IMR-90 (cell line): ENCODE measurements around the gene MOXD1. TPM values are rescaled to one million over a fixed set of nuclear protein-coding genes. Genes with fewer than 3 reads are reported as not detected.

ENCODE experiments used
- ATAC-seq: fragments of 200-7000 bp; cut with Tn5 transposase; 2 replicates; pipeline ENCODE4 v1.9.1; 2020; ENCODE audit warnings: low read depth, mild to moderate bottlenecking, moderate library complexity
- BruUV-seq: library from RNA; stranded (reverse); fragments of 400-500 nt; replicated peaks from 2 replicates; lab custom pipeline; 2021; lab: Mats Ljungman, UMichigan
- CTCF ChIA-PET: fragments of 300-600 bp; formaldehyde crosslinking; extraction: SDS; loops from one replicate; lab custom pipeline; 2021; ENCODE audit warnings: antibody characterized with exemption; lab: Yijun Ruan, JAX
- POLR2A ChIA-PET: fragments of 300-600 bp; sonication (Branson Sonifier 250); formaldehyde crosslinking; loops from one replicate; lab custom pipeline; 2022; ENCODE audit warnings: antibody characterized with exemption; ENCODE audit not compliant: unreplicated experiment; lab: Charles Lee
- DNase-seq: peaks from one replicate; pipeline ENCODE4 v3.0.0; 2013
- H2AFZ ChIP-seq: replicated peaks from 2 replicates; pipeline ENCODE3; 2013; ENCODE audit warnings: low read length, mild to moderate bottlenecking; ENCODE audit not compliant: poor library complexity
- H2AK5ac ChIP-seq: 2 replicates; pipeline ENCODE4 v1.6.1; 2013; ENCODE audit warnings: low read depth, low read length, inconsistent platforms
- H2AK9ac ChIP-seq: replicated peaks from 2 replicates; pipeline ENCODE3; 2013; ENCODE audit warnings: mild to moderate bottlenecking, low read depth, low read length, moderate library complexity; ENCODE audit not compliant: poor library complexity
- H2BK120ac ChIP-seq: 2 replicates; pipeline ENCODE4 v1.6.1; 2013; ENCODE audit warnings: low read depth, low read length, inconsistent platforms
- H2BK15ac ChIP-seq: 3 replicates; pipeline ENCODE4 v1.6.1; 2013; ENCODE audit warnings: low read depth, low read length, inconsistent platforms
- H2BK20ac ChIP-seq: 2 replicates; pipeline ENCODE4 v1.6.1; 2013; ENCODE audit warnings: low read depth, mild to moderate bottlenecking, inconsistent platforms, low read length, moderate library complexity
- H2BK5ac ChIP-seq: 2 replicates; pipeline ENCODE4 v1.6.1; 2013; ENCODE audit warnings: mild to moderate bottlenecking, low read depth, low read length, inconsistent platforms; ENCODE audit not compliant: poor library complexity, severe bottlenecking
- H3K14ac ChIP-seq: replicated peaks from 2 replicates; pipeline ENCODE4 v1.6.1; 2013; ENCODE audit warnings: low read depth, low read length, inconsistent platforms
- H3K18ac ChIP-seq: 2 replicates; pipeline ENCODE4 v1.6.1; 2013; ENCODE audit warnings: low read depth, low read length, control low read depth
- H3K23ac ChIP-seq: 2 replicates; pipeline ENCODE4 v1.6.1; 2013; ENCODE audit warnings: low read depth, low read length, inconsistent platforms
- H3K27ac ChIP-seq: 2 replicates; pipeline ENCODE4 v1.5.1; 2013; ENCODE audit warnings: mild to moderate bottlenecking, control low read depth, low read length; ENCODE audit not compliant: insufficient read depth
- H3K27me3 ChIP-seq: 2 replicates; pipeline ENCODE4 v1.6.1; 2013; ENCODE audit warnings: low read length; ENCODE audit not compliant: control insufficient read depth, insufficient read depth
- H3K36me3 ChIP-seq: 2 replicates; pipeline ENCODE4 v1.6.1; 2013; ENCODE audit warnings: low read length, mixed read lengths; ENCODE audit not compliant: control insufficient read depth, insufficient read depth
- H3K4ac ChIP-seq: 2 replicates; pipeline ENCODE4 v1.6.1; 2013; ENCODE audit warnings: low read depth, low read length, inconsistent platforms
- H3K4me1 ChIP-seq: 2 replicates; pipeline ENCODE4 v1.6.1; 2013; ENCODE audit warnings: low read length, mixed read lengths; ENCODE audit not compliant: control insufficient read depth, insufficient read depth
- H3K4me2 ChIP-seq: 2 replicates; pipeline ENCODE4 v1.6.1; 2013; ENCODE audit warnings: low read depth, mild to moderate bottlenecking, control low read depth, low read length, moderate library complexity
- H3K4me3 ChIP-seq: 2 replicates; pipeline ENCODE4 v1.5.1; 2013; ENCODE audit warnings: low read depth, mild to moderate bottlenecking, control low read depth, low read length, moderate library complexity; ENCODE audit not compliant: insufficient read depth
- H3K56ac ChIP-seq: 2 replicates; pipeline ENCODE4 v1.6.1; 2013; ENCODE audit warnings: low read length, inconsistent platforms; ENCODE audit not compliant: insufficient read depth; ENCODE audit errors: extremely low read depth
- H3K79me1 ChIP-seq, 2 experiments: 2 replicates each; pipeline ENCODE4 v1.6.1; 2013; ENCODE audit warnings: low read length in 2 of 2, inconsistent platforms in 1 of 2, low read depth in 1 of 2
- H3K9ac ChIP-seq: 2 replicates; pipeline ENCODE4 v1.6.1; 2013; ENCODE audit warnings: low read depth, low read length, control low read depth
- H3K9me1 ChIP-seq: 2 replicates; pipeline ENCODE4 v1.6.1; 2013; ENCODE audit warnings: low read length, inconsistent platforms; ENCODE audit not compliant: insufficient read depth
- H3K9me3 ChIP-seq: 2 replicates; pipeline ENCODE4 v1.6.1; 2013; ENCODE audit warnings: low read length; ENCODE audit not compliant: control insufficient read depth, insufficient read depth
- H4K20me1 ChIP-seq: 2 replicates; pipeline ENCODE4 v1.6.1; 2013; ENCODE audit warnings: low read length, inconsistent platforms; ENCODE audit not compliant: insufficient read depth
- H4K5ac ChIP-seq: 2 replicates; pipeline ENCODE4 v1.6.1; 2013; ENCODE audit warnings: mild to moderate bottlenecking, low read depth, low read length, control low read depth
- H4K8ac ChIP-seq, 2 experiments: 2 replicates each; pipeline ENCODE4 v1.6.1; 2013; ENCODE audit warnings: low read depth in 2 of 2, low read length in 2 of 2, control low read depth in 1 of 2, inconsistent platforms in 1 of 2
- H4K91ac ChIP-seq: 2 replicates; pipeline ENCODE4 v1.6.1; 2013; ENCODE audit warnings: low read depth, low read length, inconsistent platforms; ENCODE audit not compliant: insufficient read depth
- CHD1 ChIP-seq: IDR thresholded peaks from 2 replicates; pipeline ENCODE4 v1.6.1; 2012; ENCODE audit warnings: low read depth, low read length, improper control_type of control experiment
- FOS ChIP-seq: fragments of 150-350 bp; IDR thresholded peaks from 2 replicates; pipeline ENCODE4 v1.6.1; 2016; ENCODE audit warnings: low read depth, low read length
- MAZ ChIP-seq: IDR thresholded peaks from 2 replicates; pipeline ENCODE4 v1.6.1; 2012; ENCODE audit warnings: low read depth, mild to moderate bottlenecking, low read length, improper control_type of control experiment, moderate library complexity, borderline replicate concordance
- RAD21 ChIP-seq: IDR thresholded peaks from 2 replicates; pipeline ENCODE4 v1.6.1; 2012; ENCODE audit warnings: low read length, improper control_type of control experiment
- RCOR1 ChIP-seq: IDR thresholded peaks from 2 replicates; pipeline ENCODE4 v1.6.1; 2012; ENCODE audit warnings: mild to moderate bottlenecking, low read length, improper control_type of control experiment; ENCODE audit not compliant: insufficient replicate concordance
- WGBS, 2 experiments: methylation state at CpG; one replicate each; pipeline versions ENCODE4 v1.1.5 to v1.1.7; 2013; ENCODE audit warnings: missing lambda C conversion rate in 2 of 2; ENCODE audit not compliant: insufficient read length in 1 of 2; ENCODE audit errors: extremely low coverage in 2 of 2; 5-methylcytosine and 5-hydroxymethylcytosine counted together
- dilution Hi-C: fragments of 300-500 bp; cut with HindIII; formaldehyde crosslinking; loops from one replicate; pipeline ENCODE4 v1.14.3; 2018; ENCODE audit warnings: low sequenced_read_pairs; ENCODE audit not compliant: unreplicated experiment
- in situ Hi-C: fragments of 300-500 bp; cut with MboI; formaldehyde crosslinking; loops from 3 replicates; pipeline ENCODE4 v1.14.3; 2019; ENCODE audit warnings: low sequenced_read_pairs, inconsistent platforms, mixed read lengths
- intact Hi-C: fragments of 100-400 bp; cut with micrococcal nuclease; formaldehyde crosslinking; loops from 2 replicates; pipeline ENCODE4 v1.10.0; 2022
- polyA plus RNA-seq, 3 experiments: library from polyadenylated mRNA; depleted of rRNA; stranded (reverse); fragments of >200 nt; gene quantifications; 2 replicates each; pipeline ENCODE4 v1.2.3, GENCODE V29; 2012; ENCODE audit warnings: low replicate concordance in 1 of 3
- total RNA-seq: library from RNA; depleted of rRNA; stranded (reverse); fragments of >200 nt; gene quantifications from 2 replicates; pipeline ENCODE4 v1.2.3, GENCODE V29; 2012

The MOXD1 gene
- total and polyA plus RNA-seq, 2 of the 4 experiments (the other 2 are of a cell fraction), result 10.0 to 19.4 TPM

- H2AK5ac ChIP-seq, result no peak overlapping the region
- no peak overlapping the region for H3K4ac ChIP-seq
- no peak overlapping the region for H3K27ac ChIP-seq
- H3K36me3 ChIP-seq, result no peaks in the 10 kb centered on the region
- no peaks in the 10 kb centered on the region for H3K9me1 ChIP-seq
- no peak for ATAC-seq
- H3K4me2 ChIP-seq, result no peak overlapping the region
- ChIA-PET CTCF (no interaction called here), POLR2A (no interaction called here)
- WGBS, 2 experiments, result no CpG with 5 or more reads among the region's 11 CpGs
- H4K20me1 ChIP-seq, result no peaks in the 10 kb centered on the region
- H4K8ac ChIP-seq, result no peak overlapping the region
- no peak overlapping the region for H3K9ac ChIP-seq
- H3K14ac ChIP-seq, result no peak overlapping the region
- BruUV-seq, result no TSS peak
- H2AK9ac ChIP-seq, result no peak overlapping the region
- H2BK20ac ChIP-seq, result no peak overlapping the region
- H3K4me1 ChIP-seq, result no peaks in the 10 kb centered on the region
- no peaks in the 10 kb centered on the region; the same call in 1 of the 2 replicates for H3K27me3 ChIP-seq
- no peak overlapping the region for H4K91ac ChIP-seq
- H2BK15ac ChIP-seq, result no peak overlapping the region
- H4K5ac ChIP-seq, result no peak overlapping the region
- no peak overlapping the region for H3K18ac ChIP-seq
- H3K4me3 ChIP-seq, result no peak overlapping the region
- in situ Hi-C loops (no loop called here), intact Hi-C loops (no loop called here), dilution Hi-C loops (loop anchor here (25.0 kb wide), 1 partner anchor 202 kb away; no protein-coding TSS in a partner anchor)
- TF ChIP-seq MAZ, result no peak
- TF ChIP-seq FOS, result no peak
- TF ChIP-seq RAD21, result no peak
- no peak for TF ChIP-seq RCOR1
- TF ChIP-seq CHD1, result no peak
- H2BK5ac ChIP-seq, result no peak overlapping the region
- H2AFZ ChIP-seq, result no peak overlapping the region
- H3K23ac ChIP-seq, result no peak overlapping the region
- H3K56ac ChIP-seq, result no peak overlapping the region
- no peaks in the 10 kb centered on the region for H3K9me3 ChIP-seq
- H3K79me1 ChIP-seq, result no peaks in the 10 kb centered on the region
- no peak for DNase-seq
- no peak overlapping the region for H2BK120ac ChIP-seq
These were observed 116.1 kb downstream of the MOXD1 start for GRCh38 chr6:132285004-132285780.
